Keratinocyte (primary cell): ENCODE data around the gene KRTAP5-2. TPM values are rescaled to one million over a fixed set of nuclear protein-coding genes. Genes with fewer than 3 reads are reported as not detected.

Experiments used
- DNase-seq: peaks from one replicate; pipeline ENCODE4 v3.0.0-alpha.2; 2011; ENCODE audit warnings: low read depth, missing footprints, low spot score
- FAIRE-seq: peaks from 2 replicates; lab custom pipeline; 2011; peaks lifted over from hg19 to GRCh38; lab: Jason Lieb, UNC
- H2AFZ ChIP-seq: 2 replicates; pipeline ENCODE4 v1.6.0; 2012; ENCODE audit warnings: low read length, control low read depth, inconsistent platforms; ENCODE audit not compliant: control insufficient read depth
- H3K27ac ChIP-seq: 2 replicates; pipeline ENCODE4 v1.5.1; 2011; ENCODE audit warnings: low read length; ENCODE audit not compliant: control insufficient read depth, insufficient read depth
- H3K27me3 ChIP-seq: 3 replicates; pipeline ENCODE4 v1.6.0; 2011; ENCODE audit warnings: low read length; ENCODE audit not compliant: control insufficient read depth, insufficient read depth; ENCODE audit errors: extremely low read depth
- H3K36me3 ChIP-seq, 2 experiments: 2 replicates in 1 of 2; 3 replicates in 1 of 2; pipeline ENCODE4 v1.5.1; 2011; ENCODE audit warnings: low read length in 2 of 2, mild to moderate bottlenecking in 1 of 2; ENCODE audit not compliant: control insufficient read depth in 2 of 2, insufficient read depth in 2 of 2; ENCODE audit errors: extremely low read depth in 1 of 2
- H3K4me1 ChIP-seq: 3 replicates; pipeline ENCODE4 v1.5.1; 2011; ENCODE audit warnings: low read length; ENCODE audit not compliant: control insufficient read depth, insufficient read depth; ENCODE audit errors: extremely low read depth
- H3K4me2 ChIP-seq: 3 replicates; pipeline ENCODE4 v1.6.0; 2011; ENCODE audit warnings: low read depth, low read length; ENCODE audit not compliant: control insufficient read depth, insufficient read depth; ENCODE audit errors: extremely low read depth
- H3K4me3 ChIP-seq, 3 experiments: fragments of 200-600 bp in 1 of 3; sonication (generic) in 1 of 3; 2 replicates in 2 of 3; 3 replicates in 1 of 3; pipeline ENCODE4 v1.5.1; 2011 to 2016; ENCODE audit warnings: low read length in 3 of 3, mild to moderate bottlenecking in 3 of 3, control low read depth in 2 of 3, inconsistent platforms in 1 of 3, low read depth in 1 of 3, mixed read lengths in 1 of 3, mixed run types in 1 of 3, moderate library complexity in 1 of 3; ENCODE audit not compliant: control insufficient read depth in 2 of 3, insufficient read depth in 2 of 3; ENCODE audit errors: extremely low read depth in 1 of 3
- H3K79me2 ChIP-seq: 2 replicates; pipeline ENCODE4 v1.6.0; 2012; ENCODE audit warnings: low read length; ENCODE audit not compliant: control insufficient read depth, insufficient read depth
- H3K9ac ChIP-seq: 3 replicates; pipeline ENCODE4 v1.6.0; 2011; ENCODE audit warnings: low read length; ENCODE audit not compliant: control insufficient read depth, insufficient read depth; ENCODE audit errors: extremely low read depth
- H3K9me1 ChIP-seq: 3 replicates; pipeline ENCODE4 v1.6.0; 2011; ENCODE audit warnings: low read length; ENCODE audit not compliant: control insufficient read depth, insufficient read depth; ENCODE audit errors: extremely low read depth
- H3K9me3 ChIP-seq: 2 replicates; pipeline ENCODE4 v1.5.1; 2012; ENCODE audit warnings: low read depth, low read length; ENCODE audit not compliant: control insufficient read depth
- H4K20me1 ChIP-seq: 3 replicates; pipeline ENCODE4 v1.6.0; 2011; ENCODE audit warnings: low read length; ENCODE audit not compliant: control insufficient read depth, insufficient read depth; ENCODE audit errors: extremely low read depth
- EZH2 ChIP-seq: IDR thresholded peaks from one replicate; pipeline ENCODE4 v1.6.1; 2012; ENCODE audit warnings: inconsistent platforms, mild to moderate bottlenecking, low read length, moderate library complexity
- dilution Hi-C: fragments of 300-500 bp; cut with MboI; formaldehyde crosslinking; loops from one replicate; pipeline ENCODE4 v1.7.0; 2020; ENCODE audit warnings: low sequenced_read_pairs; ENCODE audit not compliant: extremely low pct_ligation_motif_present
- polyA plus RNA-seq, 5 experiments: library from polyadenylated mRNA; depleted of rRNA in 3 of 5; stranded (reverse) in 3 of 5; stranded (forward) in 1 of 5; unstranded in 1 of 5; fragments of >200 nt; gene quantifications; 1 replicate in 1 of 5; 2 replicates in 3 of 5; 3 replicates in 1 of 5; pipeline versions ENCODE4 v1.2.1 to v1.2.3, GENCODE V29; 2011 to 2012; ENCODE audit warnings: missing spikeins in 2 of 5, low read depth in 1 of 5, low replicate concordance in 1 of 5
- TF ChIP-seq, protein P1 (sequence below), 3 experiments: IDR thresholded peaks in 1 of 3; conservative IDR thresholded peaks in 1 of 3; optimal IDR thresholded peaks in 1 of 3; 2 replicates in 2 of 3; 3 replicates in 1 of 3; pipeline versions ENCODE3 to v1.5.1; 2011; ENCODE audit warnings: low read length in 3 of 3, mild to moderate bottlenecking in 3 of 3, moderate library complexity in 2 of 3, control low read depth in 1 of 3, inconsistent platforms in 1 of 3; ENCODE audit not compliant: insufficient read depth in 2 of 3; ENCODE audit errors: extremely low read depth in 1 of 3

KRTAP5-2 gene
- polyA plus RNA-seq, 1 donor (not counting 4 experiments of a cell fraction or from before 2014, with no cell fraction given): not detected

DNA sequence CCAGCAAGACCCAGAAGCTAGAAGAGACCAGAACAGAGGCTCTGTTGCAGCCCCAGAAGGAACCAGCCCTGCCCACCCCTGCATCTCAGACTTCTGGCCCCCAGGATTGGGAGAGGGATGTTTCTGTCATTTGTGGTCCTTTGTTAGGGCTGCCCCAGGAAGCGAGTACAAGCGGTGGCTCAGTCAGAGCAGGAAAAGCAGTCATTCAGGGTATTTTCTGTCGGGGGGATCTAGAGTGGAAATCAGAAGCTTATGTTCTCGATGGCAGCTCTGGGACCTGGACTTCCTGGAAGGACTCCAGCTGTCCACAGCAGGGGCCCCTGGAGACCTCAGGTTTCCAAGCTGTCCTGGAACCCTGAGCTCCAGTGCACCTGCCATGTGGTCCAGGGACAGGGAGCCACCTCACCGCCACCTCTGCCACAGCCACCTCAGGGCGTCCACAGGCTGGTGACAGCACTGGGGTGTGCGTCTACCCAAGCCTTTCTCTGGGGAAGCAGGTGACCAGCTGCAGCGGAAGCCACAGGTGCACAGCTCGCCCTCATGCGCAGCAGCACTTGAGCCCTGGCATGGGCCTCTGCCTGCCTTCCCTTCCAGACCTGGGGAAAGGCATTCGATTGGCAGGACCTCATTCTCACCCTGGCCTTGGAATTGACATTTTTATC lies 34.1 kb upstream of the KRTAP5-2 start:
- TF ChIP-seq, protein P1, sequence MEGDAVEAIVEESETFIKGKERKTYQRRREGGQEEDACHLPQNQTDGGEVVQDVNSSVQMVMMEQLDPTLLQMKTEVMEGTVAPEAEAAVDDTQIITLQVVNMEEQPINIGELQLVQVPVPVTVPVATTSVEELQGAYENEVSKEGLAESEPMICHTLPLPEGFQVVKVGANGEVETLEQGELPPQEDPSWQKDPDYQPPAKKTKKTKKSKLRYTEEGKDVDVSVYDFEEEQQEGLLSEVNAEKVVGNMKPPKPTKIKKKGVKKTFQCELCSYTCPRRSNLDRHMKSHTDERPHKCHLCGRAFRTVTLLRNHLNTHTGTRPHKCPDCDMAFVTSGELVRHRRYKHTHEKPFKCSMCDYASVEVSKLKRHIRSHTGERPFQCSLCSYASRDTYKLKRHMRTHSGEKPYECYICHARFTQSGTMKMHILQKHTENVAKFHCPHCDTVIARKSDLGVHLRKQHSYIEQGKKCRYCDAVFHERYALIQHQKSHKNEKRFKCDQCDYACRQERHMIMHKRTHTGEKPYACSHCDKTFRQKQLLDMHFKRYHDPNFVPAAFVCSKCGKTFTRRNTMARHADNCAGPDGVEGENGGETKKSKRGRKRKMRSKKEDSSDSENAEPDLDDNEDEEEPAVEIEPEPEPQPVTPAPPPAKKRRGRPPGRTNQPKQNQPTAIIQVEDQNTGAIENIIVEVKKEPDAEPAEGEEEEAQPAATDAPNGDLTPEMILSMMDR (optimal IDR thresholded peaks at IDR 0.05 in 1 of 3, IDR thresholded peaks at IDR 0.05 in 1 of 3, conservative IDR thresholded peaks at IDR 0.05 in 1 of 3; ENCODE audit: extremely low read depth in 1 of 3, insufficient read depth in 2 of 3, low read length in 3 of 3): no peak
- TF ChIP-seq EZH2: no peak
- H3K79me2 ChIP-seq: no peaks in the 10 kb centered on the region
- FAIRE-seq (no peak), DNase-seq (no peak)
- H3K4me3 ChIP-seq: no peak overlapping the region
- no peaks in the 10 kb centered on the region for H4K20me1 ChIP-seq
- dilution Hi-C loops: loop anchor here (10.0 kb wide), 1 partner anchor 97 kb away; no protein-coding TSS in a partner anchor
- H3K9me1 ChIP-seq: no peaks in the 10 kb centered on the region
- no peaks in the 10 kb centered on the region for H3K36me3 ChIP-seq
- peaks cover 15% of the 10 kb centered on the region for H3K27me3 ChIP-seq
- H2AFZ ChIP-seq: no peak overlapping the region
- H3K9me3 ChIP-seq: no peaks in the 10 kb centered on the region
- H3K4me2 ChIP-seq: no peak overlapping the region
- H3K9ac ChIP-seq: no peak overlapping the region
- no peaks in the 10 kb centered on the region for H3K4me1 ChIP-seq
- H3K27ac ChIP-seq: no peak overlapping the region

DNA sequence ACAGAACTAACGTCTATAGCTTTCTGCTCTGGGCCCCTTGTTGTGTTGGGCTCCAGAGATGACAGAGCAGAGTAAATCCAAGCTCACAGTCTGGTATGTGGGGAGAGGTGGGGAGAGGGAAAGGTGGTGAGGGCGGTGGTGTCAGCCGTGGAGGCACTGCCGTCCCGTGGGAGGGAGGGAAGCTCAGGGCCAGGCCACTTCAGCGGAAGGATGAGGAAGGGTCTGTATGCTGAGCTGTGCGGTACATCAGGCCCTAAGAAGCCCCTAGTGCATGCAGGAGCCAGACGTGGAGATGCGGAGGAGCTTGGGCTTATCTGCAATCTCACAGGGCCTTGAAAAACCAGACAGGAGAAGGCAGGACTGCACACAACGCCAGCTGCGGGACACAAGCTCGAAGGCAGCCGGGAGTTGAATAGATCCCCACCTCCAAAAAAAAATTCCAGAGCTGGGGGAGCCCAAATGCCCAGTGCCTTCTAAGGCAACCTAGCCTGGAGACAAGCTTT lies 33.0 kb upstream of the KRTAP5-2 start:
- Histone ChIP-seq H3K27ac (no peak overlapping the region), H3K4me2 (no peak overlapping the region), H3K9ac (no peak overlapping the region), H3K79me2 (no peaks in the 10 kb centered on the region), H3K9me3 (no peaks in the 10 kb centered on the region), H3K4me3 (no peak overlapping the region), H4K20me1 (no peaks in the 10 kb centered on the region), H3K27me3 (peaks cover 18% of the 10 kb centered on the region), H3K4me1 (no peaks in the 10 kb centered on the region), H3K36me3 (no peaks in the 10 kb centered on the region), H2AFZ (no peak overlapping the region), H3K9me1 (no peaks in the 10 kb centered on the region)
- no peak for FAIRE-seq
- no peak for DNase-seq
- dilution Hi-C loops: loop anchor here (10.0 kb wide), 1 partner anchor 96 kb away; no protein-coding TSS in a partner anchor
- TF ChIP-seq EZH2: no peak
- TF ChIP-seq, protein P1 (optimal IDR thresholded peaks at IDR 0.05 in 1 of 3, IDR thresholded peaks at IDR 0.05 in 1 of 3, conservative IDR thresholded peaks at IDR 0.05 in 1 of 3; ENCODE audit: extremely low read depth in 1 of 3, insufficient read depth in 2 of 3, low read length in 3 of 3): no peak
